ENCODE measurements around the gene PLEKHO2. TPM values are rescaled to one million over a fixed set of nuclear protein-coding genes. Genes with fewer than 3 reads are reported as not detected.

PLEKHO2 gene
- total and polyA plus RNA-seq, 10 of the 15 experiments (the other 5 are each of a cell fraction or from before 2014, with no cell fraction given), result 1.4 to 25.6 (median 20.5) TPM

DNA sequence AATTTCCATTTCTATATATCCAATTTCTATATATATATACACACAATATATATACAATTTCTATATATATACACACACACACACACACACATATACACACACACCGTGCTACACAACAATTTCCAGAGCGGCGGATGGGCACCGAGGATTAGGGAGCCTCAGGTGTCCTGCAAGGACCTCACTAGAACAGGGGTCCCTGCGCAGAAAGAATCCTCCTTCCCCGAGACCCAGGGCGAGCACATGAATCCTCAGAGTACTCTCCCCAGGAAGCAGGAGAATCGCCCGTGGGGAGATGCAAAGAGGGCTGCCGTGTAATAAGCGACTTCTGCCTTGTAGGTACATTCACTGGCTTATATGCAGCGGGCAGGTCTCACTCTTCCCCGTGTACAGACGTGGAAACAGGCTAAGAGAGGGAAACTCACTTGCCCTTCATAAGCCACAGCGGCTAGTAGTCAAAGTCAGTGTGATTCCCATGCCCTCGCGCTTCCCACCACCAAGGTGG is 16.7 kb upstream of the PLEKHO2 start:
- no peak for DNase-seq (ENCODE audit: low read depth, low spot score)
- ChIA-PET POLR2A (interaction anchor here (0.5 to 2.7 kb wide), 8 partner anchors 10 to 157 kb away, joined by 3 to 34 read pairs (median 14); no protein-coding TSS in a partner anchor), RAD21 (ENCODE audit: unreplicated experiment) (interaction anchor here (0.6 to 2.7 kb wide), 11 partner anchors 10 to 195 kb away, joined by 3 to 41 read pairs (median 6); no protein-coding TSS in a partner anchor), SMC1A (ENCODE audit: uncharacterized antibody, unreplicated experiment) (interaction anchor here (1.0 to 2.9 kb wide), 8 partner anchors 10 to 69 kb away, joined by 3 to 29 read pairs (median 9); partner anchors contain the start of gene PLEKHO2), CTCF (interaction anchor here (0.6 to 2.3 kb wide), 9 partner anchors 11 to 85 kb away, joined by 3 to 32 read pairs (median 4); no protein-coding TSS in a partner anchor)
- peak overlapping the region; percentile 85 for H3K27ac ChIP-seq (ENCODE audit: control insufficient read depth, insufficient read depth)
- peak overlapping the region; percentile 88 for H3K4me3 ChIP-seq
- H3K9ac ChIP-seq (ENCODE audit: control insufficient read depth, insufficient read depth, low read length), result peak overlapping the region; percentile 89
- WGBS (ENCODE audit: insufficient coverage, insufficient replicate concordance, low lambda C conversion rate, missing lambda C conversion rate), result under 1% methylated on average over 17 of the region's 17 CpGs
- no peaks in the 10 kb centered on the region for H3K9me3 ChIP-seq (replicated peaks; ENCODE audit: control insufficient read depth, insufficient read depth, low read length)
- H3K4me1 ChIP-seq (ENCODE audit: control insufficient read depth, insufficient read depth, low read length), result peaks cover 14% of the 10 kb centered on the region
- H3K4me2 ChIP-seq (ENCODE audit: control insufficient read depth, insufficient read depth), result peak overlapping the region; percentile 97
- peak overlapping the region; percentile 48 for H2AFZ ChIP-seq (ENCODE audit: control insufficient read depth, low read depth, low read length)
- intact Hi-C loops (cut with micrococcal nuclease; ENCODE audit: unreplicated experiment), result loop anchor here (2.0 to 10.0 kb wide), 3 partner anchors 70 to 470 kb away; partner anchors contain the start of genes RNU5A-1 and SPG21
- no peaks in the 10 kb centered on the region for H4K20me1 ChIP-seq (ENCODE audit: control insufficient read depth, insufficient read depth)
- FAIRE-seq, result no peak
- no peaks in the 10 kb centered on the region for H3K27me3 ChIP-seq (replicated peaks in 1 of 2; ENCODE audit: control insufficient read depth in 2 of 2, insufficient read depth in 2 of 2, low read length in 1 of 2)
- peak; percentile 1 for ATAC-seq
- in situ Hi-C loops (cut with MboI), result no loop called here
- peaks cover 31% of the 10 kb centered on the region for H3K79me2 ChIP-seq (ENCODE audit: control insufficient read depth, insufficient read depth, low read length)
- TF ChIP-seq BACH1 (IDR thresholded peaks at IDR 0.05; ENCODE audit: borderline replicate concordance) (no peak), LARP7 (IDR thresholded peaks at IDR 0.05) (peak; percentile 46; the same call in 1 of the 2 replicates), MTA3 (IDR thresholded peaks at IDR 0.05; ENCODE audit: borderline replicate concordance, low read length) (0 out of 2 replicates have a peak, but pooled peaks have one; percentile 18)
- no TSS peak for BruUV-seq (replicated peaks)
- H3K36me3 ChIP-seq (ENCODE audit: control insufficient read depth in 2 of 2, insufficient read depth in 2 of 2, low read length in 1 of 2), result peaks cover 5 to 13% of the 10 kb centered on the region in 2 experiments; a peak in 3 of 4 replicates
